Nephron progenitor cell (in vitro differentiated cells): ENCODE data around the gene RAD51B.

Source experiments
- DNase-seq: peaks from one replicate; pipeline ENCODE4 v3.0.0; 2021
- H3K27ac Mint-ChIP-seq: 2 replicates; pipeline ENCODE4 v1.8.0; 2021; ENCODE audit warnings: mild to moderate bottlenecking, moderate library complexity, mixed read lengths
- H3K27me3 Mint-ChIP-seq: 2 replicates; pipeline ENCODE4 v1.8.0; 2021; ENCODE audit warnings: mild to moderate bottlenecking, low read depth, mixed read lengths; ENCODE audit not compliant: poor library complexity
- H3K36me3 Mint-ChIP-seq: 2 replicates; pipeline ENCODE4 v1.8.0; 2021; ENCODE audit warnings: low read depth, mixed read lengths
- H3K4me1 Mint-ChIP-seq: 2 replicates; pipeline ENCODE4 v1.8.0; 2021; ENCODE audit warnings: mixed read lengths
- H3K4me3 Mint-ChIP-seq: 2 replicates; pipeline ENCODE4 v1.8.0; 2021; ENCODE audit warnings: mild to moderate bottlenecking, moderate library complexity, mixed read lengths
- H3K9me3 Mint-ChIP-seq: 2 replicates; pipeline ENCODE4 v1.8.0; 2021; ENCODE audit warnings: mild to moderate bottlenecking, moderate library complexity, mixed read lengths
- TF ChIP-seq, protein P1 (sequence below): fragments of 200-600 bp; sonication (generic); IDR thresholded peaks from 2 replicates; pipeline ENCODE4 v1.5.0; 2021; ENCODE audit warnings: antibody characterized with exemption

Gene RAD51B

DNA sequence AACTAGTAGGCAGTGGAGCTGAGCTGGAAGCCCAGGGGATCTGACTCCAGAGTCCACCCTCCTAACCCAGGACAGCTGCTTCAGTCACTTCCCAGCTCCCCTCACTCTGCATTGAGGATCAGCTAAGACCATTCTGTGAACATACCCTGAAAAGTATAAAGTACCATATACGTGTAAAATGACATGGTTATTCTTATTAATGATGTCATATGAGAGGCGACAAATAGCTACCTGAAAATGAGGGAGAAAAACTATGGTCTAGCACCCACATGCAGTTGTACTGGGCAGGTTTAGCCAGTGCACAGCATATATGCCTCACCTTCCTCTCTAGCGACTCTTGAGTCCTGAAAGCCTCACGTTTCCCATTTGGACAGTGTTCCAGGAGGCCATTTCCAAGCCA, 461.9 kb downstream of the RAD51B start:
- peaks cover 2% of the 10 kb centered on the region for H3K27me3 Mint-ChIP-seq
- no peak overlapping the region for H3K27ac Mint-ChIP-seq

DNA sequence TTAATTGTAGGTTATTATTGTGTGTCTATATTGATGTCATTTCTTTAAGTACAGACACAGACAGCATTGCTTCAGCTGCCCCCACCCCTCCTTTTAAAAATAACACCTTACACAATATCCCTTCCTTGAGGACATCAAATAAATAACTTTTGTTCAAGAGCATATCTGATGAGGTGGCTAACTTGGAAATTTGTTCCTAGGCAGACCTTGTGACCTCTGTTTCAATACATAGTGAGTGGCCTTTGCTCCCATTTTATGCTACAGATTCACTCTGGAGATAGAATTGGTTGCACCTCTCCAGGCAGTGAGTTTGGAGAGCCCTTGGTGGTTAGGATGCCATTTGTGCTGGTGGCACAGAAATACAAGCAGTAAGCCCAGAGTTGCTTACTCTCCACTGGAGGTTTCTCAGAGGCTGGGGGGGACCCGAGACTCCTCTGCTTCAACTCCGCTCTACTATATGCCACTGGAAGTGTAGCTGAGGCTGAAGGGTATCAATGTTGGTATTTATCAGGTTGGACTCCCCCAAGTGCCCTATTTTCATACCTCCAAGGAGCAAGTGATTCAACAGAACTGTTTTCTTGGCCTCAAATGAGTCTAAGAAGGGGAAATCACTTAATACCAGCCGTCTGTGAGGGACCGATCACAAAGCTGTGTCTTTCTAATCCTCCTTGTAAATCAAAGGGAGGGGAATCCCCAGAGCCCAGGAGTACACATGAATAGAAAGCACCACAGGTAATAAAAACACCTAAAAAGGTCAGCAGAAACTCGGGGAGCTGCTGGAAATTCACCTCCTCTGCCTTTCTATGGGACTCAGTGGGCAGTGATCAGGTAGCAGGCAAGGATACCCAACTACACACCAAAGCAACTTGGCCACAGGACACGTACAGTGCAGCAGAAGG, 463.1 kb downstream of the RAD51B start:
- peaks cover 82% of the 10 kb centered on the region for H3K4me1 Mint-ChIP-seq
- H3K9me3 Mint-ChIP-seq = no peaks in the 10 kb centered on the region
- peaks cover 2% of the 10 kb centered on the region for H3K27me3 Mint-ChIP-seq
- H3K36me3 Mint-ChIP-seq = no peaks in the 10 kb centered on the region
- TF ChIP-seq, protein P1, sequence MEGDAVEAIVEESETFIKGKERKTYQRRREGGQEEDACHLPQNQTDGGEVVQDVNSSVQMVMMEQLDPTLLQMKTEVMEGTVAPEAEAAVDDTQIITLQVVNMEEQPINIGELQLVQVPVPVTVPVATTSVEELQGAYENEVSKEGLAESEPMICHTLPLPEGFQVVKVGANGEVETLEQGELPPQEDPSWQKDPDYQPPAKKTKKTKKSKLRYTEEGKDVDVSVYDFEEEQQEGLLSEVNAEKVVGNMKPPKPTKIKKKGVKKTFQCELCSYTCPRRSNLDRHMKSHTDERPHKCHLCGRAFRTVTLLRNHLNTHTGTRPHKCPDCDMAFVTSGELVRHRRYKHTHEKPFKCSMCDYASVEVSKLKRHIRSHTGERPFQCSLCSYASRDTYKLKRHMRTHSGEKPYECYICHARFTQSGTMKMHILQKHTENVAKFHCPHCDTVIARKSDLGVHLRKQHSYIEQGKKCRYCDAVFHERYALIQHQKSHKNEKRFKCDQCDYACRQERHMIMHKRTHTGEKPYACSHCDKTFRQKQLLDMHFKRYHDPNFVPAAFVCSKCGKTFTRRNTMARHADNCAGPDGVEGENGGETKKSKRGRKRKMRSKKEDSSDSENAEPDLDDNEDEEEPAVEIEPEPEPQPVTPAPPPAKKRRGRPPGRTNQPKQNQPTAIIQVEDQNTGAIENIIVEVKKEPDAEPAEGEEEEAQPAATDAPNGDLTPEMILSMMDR = no peak
- peak overlapping the region; percentile 93 for H3K27ac Mint-ChIP-seq
- no peak overlapping the region for H3K4me3 Mint-ChIP-seq
- DNase-seq = no peak

More for the DNA sequence above, 461.9 kb downstream of the RAD51B start:
- Mint-ChIP-seq H3K36me3 (no peaks in the 10 kb centered on the region), H3K9me3 (no peaks in the 10 kb centered on the region), H3K4me1 (peaks cover 81% of the 10 kb centered on the region), H3K4me3 (no peak overlapping the region)
- no peak for DNase-seq
- TF ChIP-seq, protein P1 = no peak

DNA sequence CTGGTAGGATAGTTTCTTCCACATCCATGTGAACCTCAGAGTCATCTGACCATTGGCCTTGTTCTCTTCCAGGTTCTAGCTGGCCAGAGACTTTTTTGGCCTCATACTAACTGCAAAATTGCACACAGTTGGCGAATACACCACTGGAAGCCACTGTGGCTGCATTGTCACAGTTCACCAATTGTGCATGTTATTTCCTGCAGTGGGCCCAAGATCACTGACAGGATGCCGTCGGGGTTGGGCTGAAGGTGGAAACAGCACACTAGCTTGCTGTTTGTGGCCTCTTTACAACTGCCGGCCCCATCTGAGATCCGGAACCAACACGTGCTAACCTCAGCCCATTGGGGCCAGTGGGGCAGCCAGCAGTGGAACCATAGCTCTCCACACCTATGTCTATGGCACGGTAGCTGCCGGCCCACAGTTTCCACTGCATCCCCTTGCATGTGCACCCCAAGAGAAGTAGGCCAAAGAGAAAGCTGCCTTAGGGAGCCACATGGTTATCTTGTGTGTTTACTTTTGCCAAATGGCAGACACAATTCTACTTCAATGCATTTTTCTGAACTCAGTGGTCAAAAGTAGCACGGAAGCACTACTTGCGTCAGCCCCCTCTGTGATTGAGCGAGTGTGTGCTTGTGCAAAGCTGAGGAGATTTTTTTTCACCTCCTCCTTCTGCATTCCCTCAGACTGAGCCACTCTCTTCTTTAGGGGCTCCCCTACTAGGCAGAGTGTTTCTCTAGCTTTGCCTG, 464.0 kb downstream of the RAD51B start:
- Mint-ChIP-seq H3K4me3 (no peak overlapping the region), H3K4me1 (peaks cover 86% of the 10 kb centered on the region), H3K36me3 (no peaks in the 10 kb centered on the region), H3K27me3 (peaks cover 2% of the 10 kb centered on the region), H3K27ac (peak overlapping the region; percentile 93), H3K9me3 (no peaks in the 10 kb centered on the region)
- TF ChIP-seq, protein P1 = no peak
- DNase-seq = peak; percentile 10

DNA sequence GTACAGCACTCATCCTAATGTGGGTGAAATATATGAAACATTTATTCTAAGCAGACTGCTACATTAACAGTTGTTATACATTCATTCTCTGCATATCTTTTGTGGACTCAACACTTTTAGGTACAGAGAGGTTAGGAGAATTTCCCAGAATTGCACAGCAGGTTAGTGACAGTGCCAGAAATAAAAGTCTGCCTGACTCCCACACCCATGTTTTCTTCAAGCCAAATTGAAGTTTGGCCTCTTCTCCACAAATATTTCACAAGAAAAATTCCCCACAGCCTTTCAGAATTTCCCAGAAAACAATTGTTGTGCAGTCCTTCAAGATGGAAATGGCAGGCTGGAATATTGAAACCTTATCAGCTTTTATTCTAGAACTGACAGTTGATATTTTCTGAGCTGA, 464.8 kb downstream of the RAD51B start:
- Mint-ChIP-seq H3K27ac (no peak overlapping the region), H3K9me3 (no peaks in the 10 kb centered on the region), H3K4me3 (no peak overlapping the region), H3K27me3 (no peaks in the 10 kb centered on the region), H3K36me3 (no peaks in the 10 kb centered on the region), H3K4me1 (peaks cover 80% of the 10 kb centered on the region)
- no peak for DNase-seq
- TF ChIP-seq, protein P1 = no peak

DNA sequence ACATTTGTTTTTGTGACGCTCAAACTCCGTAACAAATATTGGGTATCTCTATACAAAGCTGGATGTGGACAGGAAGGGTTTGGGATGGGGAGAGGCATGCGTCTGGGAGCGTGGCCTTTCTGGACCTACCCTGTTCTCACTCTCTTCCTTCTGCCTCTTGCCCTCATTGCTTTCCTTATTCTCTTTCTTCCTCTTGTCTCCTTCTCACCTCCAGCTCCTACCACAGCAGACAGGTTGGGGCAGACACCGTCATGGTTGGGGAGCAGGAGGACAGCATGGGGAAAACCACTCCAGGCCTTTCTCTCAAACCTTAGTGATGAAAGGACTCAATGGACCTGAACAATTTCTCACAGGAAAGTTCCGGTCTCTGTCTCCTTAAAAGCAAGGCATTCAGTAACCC, 465.3 kb downstream of the RAD51B start:
- Mint-ChIP-seq H3K4me1 (peaks cover 78% of the 10 kb centered on the region), H3K4me3 (peak overlapping the region; percentile 10), H3K36me3 (no peaks in the 10 kb centered on the region), H3K27ac (peak overlapping the region; percentile 66), H3K9me3 (no peaks in the 10 kb centered on the region), H3K27me3 (no peaks in the 10 kb centered on the region)
- TF ChIP-seq, protein P1 = no peak
- no peak for DNase-seq
